ENCODE measurements around the gene TLK2.

DNA sequence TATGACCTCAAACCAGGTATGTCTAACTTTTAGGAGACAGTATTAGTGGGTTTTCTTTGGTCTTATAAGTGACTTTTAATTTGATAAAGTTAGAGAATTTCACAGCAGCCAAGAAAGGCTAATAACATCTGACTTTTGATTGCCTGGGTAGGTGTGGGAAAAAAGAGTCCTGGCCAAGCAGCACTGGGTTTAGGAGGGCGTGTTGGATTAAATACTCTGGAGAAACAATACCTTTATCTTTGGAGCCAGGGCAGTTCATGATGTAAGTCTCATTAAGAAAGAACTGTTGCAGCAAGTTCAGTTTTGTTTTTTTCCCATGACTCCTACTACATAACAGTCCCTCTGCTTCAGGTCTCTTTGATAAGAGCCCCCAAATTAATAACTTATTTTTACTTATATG, 122.2 kb downstream of the TLK2 start:
- TF ChIP-seq, protein P1, sequence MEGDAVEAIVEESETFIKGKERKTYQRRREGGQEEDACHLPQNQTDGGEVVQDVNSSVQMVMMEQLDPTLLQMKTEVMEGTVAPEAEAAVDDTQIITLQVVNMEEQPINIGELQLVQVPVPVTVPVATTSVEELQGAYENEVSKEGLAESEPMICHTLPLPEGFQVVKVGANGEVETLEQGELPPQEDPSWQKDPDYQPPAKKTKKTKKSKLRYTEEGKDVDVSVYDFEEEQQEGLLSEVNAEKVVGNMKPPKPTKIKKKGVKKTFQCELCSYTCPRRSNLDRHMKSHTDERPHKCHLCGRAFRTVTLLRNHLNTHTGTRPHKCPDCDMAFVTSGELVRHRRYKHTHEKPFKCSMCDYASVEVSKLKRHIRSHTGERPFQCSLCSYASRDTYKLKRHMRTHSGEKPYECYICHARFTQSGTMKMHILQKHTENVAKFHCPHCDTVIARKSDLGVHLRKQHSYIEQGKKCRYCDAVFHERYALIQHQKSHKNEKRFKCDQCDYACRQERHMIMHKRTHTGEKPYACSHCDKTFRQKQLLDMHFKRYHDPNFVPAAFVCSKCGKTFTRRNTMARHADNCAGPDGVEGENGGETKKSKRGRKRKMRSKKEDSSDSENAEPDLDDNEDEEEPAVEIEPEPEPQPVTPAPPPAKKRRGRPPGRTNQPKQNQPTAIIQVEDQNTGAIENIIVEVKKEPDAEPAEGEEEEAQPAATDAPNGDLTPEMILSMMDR (IDR thresholded peaks at IDR 0.05), result no peak
- TF ChIP-seq POLR2AphosphoS5 (IDR thresholded peaks at IDR 0.05), result no peak
